NCI-H82 treated with DMSO at 0.1 percent for 48 hours (cell line): Measurements from ENCODE around the gene PLAAT2.
"Not testable (repeated sequence)": the region's sequence is repeated elsewhere in the genome, so short reads cannot be mapped to it uniquely, and the experiment has no call there.

ENCODE experiments used
- DNase-seq: peaks from one replicate; lab custom pipeline; 2025; ENCODE audit not compliant: unreplicated experiment; lab: John Stamatoyannopoulos, UW

PLAAT2 gene

DNA sequence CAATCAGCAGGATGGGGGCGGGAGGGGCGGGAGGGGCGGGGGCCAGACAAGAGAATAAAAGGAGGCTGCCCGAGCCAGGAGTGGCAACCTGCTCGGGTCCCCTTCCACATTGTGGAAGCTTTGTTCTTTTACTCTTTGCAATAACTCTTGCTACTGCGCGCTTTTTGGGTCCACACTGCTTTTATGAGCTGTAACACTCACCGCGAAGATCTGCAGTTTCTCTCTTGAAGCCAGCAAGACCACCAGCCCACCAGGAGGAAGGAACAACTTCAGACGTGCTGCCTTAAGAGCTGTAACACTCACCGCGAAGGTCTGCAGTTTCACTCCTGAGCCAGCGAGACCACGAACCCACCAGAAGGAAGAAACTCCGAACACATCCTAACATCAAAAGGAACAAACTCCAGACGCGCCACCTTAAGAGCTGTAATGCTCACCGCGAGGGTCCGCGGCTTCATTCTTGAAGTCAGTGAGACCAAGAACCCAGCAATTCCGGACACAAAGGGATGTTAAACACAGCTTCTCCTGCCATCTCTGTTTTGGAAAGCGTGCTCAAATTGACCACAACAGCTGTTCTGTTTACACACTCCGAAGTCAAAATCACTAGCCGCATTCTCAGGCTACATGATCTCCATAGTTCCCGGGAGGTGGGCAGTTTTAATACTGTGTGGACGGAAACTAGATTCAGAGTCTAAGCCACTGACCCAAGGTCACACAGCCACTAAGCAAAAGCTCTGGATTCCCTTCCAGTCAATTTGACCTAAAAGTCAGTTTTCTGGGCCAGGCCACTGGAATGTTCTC is 11.9 kb downstream of the PLAAT2 start:
- no peak for DNase-seq

- DNase-seq: not testable (repeated sequence)
These were observed 13.0 kb downstream of the PLAAT2 start for GRCh38 chr11:63550156-63550700.

DNA sequence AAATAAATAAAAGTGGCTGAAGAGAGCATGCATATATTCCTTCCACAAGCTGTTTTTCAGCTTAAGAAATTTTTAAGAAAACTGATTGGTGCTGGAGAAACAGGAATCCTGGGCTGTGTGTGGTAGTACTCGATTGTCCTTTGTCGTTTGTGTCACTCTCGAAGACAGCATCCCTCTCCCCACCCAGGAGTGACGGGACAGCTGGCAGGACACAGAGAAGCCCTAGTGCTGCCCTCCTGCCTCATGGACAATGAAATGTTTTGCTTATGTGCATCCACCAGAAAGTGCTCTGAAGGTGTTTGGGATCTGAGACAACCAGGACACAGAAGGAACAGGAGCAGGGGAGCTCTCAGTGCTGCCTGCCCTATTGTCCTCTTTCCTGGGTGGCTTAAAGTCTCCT is 13.8 kb downstream of the PLAAT2 start:
- DNase-seq: no peak

DNA sequence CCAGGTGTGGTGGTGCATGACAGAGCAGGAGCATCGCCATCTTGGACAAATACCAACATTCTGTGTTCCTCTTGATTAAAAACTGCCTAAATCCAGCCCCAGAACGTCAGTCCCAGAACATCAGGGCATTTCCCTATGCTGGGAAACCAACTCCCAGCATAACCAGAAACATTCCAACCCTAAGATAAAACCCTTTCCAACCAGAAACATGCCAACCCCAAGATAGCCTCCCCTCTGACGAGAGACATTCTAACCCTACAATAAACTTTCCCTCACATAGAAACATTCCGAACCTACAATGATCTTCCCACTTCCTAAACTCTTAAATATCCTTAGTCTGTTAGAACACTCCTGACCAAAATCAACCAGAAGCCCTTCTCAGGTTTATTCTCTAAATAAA is 15.0 kb downstream of the PLAAT2 start:
- DNase-seq: no peak

DNA sequence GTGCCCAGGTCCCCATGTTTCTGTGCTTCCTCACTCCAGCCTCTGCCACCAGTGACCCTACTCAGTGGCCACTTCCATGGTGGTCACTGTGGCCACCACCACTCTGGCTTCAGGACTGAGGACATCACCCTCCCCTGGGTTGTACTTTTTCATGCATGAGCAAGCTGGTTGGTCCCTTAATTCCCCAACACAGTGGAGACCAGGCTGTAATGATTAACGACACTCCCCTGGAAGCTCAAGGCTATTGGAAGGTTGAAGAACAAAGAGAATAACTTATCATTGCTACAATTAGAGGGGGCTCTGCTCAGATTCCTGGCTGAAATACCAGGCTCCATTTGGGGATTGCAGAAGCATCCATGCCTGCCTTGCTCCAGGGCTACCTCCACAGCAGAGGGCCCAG is 16.1 kb downstream of the PLAAT2 start:
- DNase-seq: no peak

DNA sequence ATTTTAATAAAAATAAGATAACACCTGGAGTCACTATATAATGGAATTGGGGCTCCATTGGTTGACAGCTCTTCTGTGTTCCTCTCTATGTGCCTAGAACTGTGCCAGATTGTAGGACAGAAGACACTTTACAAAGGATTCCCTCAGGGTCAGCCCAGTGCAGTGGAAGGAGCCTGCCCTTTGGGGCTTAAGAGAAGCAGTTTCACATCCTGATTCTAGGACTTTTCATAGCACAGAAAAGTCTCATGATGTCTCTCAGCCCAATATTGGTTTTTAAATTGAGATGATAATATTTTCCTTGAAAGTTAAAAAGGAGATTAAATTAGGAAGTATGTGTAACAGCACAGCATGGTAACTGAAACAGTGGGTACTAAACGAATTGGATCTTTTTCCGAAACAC is 19.5 kb downstream of the PLAAT2 start:
- no peak for DNase-seq

DNA sequence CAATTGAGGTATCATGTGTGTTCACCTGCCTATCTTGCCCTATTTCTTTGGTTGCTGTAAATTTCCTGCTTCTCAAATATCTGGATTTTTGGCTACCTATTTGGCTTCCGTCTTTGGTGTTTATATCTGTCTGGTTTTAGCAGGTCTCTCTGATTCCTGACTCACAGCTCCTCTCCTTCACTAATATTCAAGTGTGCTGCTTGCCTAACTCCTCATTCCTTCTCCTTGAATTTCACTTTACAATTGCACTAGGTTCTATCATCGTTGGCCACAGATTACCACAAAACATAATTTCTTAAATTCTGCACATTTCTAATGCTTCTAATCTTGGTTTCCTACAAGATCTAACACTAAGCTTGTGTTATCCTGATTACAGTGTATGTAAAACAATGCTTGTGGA is 20.7 kb downstream of the PLAAT2 start:
- DNase-seq: not testable (repeated sequence)

DNA sequence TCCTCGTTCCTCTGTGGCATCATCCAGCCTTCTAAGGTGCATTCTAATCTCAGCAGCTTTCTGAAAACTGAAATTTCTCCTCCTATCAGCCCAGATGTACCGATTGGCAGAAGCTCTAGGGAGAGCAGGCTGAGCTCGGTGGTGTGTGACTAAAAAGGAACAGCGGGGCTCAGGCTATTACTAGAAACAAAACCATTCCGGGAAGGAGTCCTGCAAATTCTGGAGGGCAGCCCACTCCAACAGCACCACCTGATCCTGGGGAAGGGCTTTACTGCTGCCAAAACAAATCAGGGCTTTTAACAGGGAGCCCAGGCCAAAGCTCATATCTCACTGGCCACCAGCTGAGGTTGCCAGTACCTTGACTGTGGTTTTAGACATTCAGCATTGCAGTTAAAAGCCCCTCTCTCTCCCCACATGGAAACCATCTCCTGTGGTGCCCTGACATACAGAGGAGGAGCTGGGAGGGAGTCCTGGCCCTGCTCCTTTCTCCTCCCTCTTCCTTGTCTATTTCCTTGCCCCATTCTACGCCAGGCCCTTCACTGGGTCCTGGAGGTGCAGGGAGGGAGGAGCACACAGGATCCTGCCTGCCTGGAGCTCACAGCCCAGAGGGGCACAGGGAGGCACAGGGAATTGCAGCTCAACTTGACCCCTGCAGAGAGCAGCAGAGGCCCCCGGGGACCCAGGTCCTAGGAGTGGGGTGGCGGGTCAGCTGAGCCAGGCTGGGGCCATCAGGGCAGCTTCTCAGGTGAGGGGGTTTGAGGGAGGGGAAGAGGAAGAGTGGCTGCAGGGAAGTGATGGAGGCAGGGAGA is 25.7 kb downstream of the PLAAT2 start:
- DNase-seq: no peak

- DNase-seq: no peak
These were observed 26.4 kb downstream of the PLAAT2 start, which contains the start of gene PLAAT4 for GRCh38 chr11:63536669-63537292. Gene PLAAT4 (plus strand): TSS chr11:63536808. CDS start chr11:63536869, 61 bp downstream.

DNA sequence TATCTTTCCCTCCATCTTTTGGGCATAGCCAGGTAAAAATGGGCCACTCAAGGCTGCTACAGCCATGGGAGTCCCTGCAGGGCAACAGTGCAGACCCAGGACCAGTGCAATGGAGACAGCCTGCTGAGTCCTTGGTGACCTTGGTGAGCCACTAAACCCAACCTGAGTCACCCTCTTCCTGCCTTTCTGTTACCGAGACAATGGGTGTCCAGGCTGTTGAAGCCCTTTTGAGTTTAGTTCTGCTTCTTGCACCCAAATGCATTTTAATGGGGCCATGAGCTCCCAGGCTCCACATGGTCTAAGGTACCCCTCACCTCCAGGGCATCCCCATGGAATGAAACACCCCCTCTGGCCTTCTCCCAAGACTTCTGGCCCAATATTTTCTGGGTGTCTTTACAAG is 27.4 kb downstream of the PLAAT2 start:
- no peak for DNase-seq

- DNase-seq: no peak
These were observed 28.2 kb downstream of the PLAAT2 start for GRCh38 chr11:63534895-63535461.

GRCh38 chr11:63534076-63534475 is 29.1 kb downstream of the PLAAT2 start:
- no peak for DNase-seq

GRCh38 chr11:63532799-63533475 is 30.2 kb downstream of the PLAAT2 start:
- no peak for DNase-seq

DNA sequence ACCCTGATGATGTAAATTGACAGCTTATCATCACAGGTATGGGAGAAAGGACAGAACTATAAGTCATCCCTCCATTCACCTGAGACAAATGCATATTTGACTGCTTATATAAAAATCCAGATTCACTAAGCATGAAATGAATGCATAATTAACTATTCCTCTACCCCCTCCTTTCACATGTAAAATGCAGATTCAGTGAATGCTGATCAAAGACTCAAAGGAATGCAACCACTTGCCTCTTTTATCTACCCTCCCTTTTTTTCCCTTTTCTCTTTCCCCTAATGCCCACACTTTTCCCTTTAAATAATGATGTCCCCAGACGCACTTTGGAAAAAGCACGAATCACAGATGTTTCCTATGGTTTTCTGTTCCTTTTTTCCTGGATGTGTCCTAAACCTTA is 31.1 kb downstream of the PLAAT2 start:
- no peak for DNase-seq

DNA sequence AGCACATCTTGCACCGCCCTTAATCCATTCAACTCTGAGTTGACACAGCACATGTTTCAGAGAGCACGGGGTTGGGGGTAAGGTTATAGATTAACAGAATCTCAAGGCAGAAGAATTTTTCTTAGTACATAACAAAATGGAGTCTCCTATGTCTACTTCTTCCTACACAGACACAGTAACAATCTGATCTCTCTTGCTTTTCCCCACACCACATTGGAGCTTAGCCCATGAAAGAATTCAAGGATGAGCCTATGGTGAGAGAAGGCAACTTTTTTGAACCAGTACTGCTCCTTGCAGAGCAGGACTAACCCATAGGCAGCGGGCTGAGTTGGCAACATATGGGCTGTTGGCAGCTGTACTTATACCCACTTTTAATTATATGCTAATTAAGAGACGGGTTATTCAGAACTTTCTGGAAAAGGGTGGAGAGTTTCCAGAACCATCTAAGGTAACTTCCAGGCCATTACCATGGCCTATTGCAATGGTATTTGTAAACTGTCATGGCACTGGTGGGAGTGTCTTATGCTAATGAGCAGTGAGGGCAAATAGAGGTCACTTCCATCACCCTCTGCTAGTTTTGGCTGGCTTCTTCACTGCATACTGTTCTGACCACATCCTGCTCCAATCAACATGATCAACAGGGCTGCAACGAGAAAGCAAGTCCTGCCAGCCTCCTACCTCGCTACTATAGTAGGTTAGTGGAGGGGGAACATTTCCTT is 31.9 kb downstream of the PLAAT2 start:
- not testable (repeated sequence) for DNase-seq

DNA sequence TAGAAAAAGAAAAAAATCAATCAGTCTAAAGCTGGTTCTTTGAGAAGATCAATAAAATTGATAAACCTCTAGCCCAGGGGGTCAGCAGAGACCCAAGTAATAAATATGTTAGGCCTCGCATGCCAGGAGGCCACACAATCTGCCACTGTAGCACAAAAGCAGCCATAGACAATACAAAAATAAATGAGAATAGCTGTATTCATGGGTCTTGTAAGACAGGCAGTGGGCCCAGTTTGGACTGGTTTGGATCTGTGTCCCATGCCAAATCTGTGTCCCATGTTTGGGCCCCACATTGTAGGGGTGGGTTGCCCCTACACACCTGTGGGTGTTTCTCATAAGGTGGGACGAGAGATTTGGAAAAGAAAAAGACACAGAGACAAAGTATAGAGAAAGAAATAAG is 33.2 kb downstream of the PLAAT2 start:
- DNase-seq: no peak

- DNase-seq: not testable (repeated sequence)
These were observed 33.8 kb downstream of the PLAAT2 start for GRCh38 chr11:63529373-63529772.

GRCh38 chr11:63528729-63529278 is 34.4 kb downstream of the PLAAT2 start:
- DNase-seq: not testable (repeated sequence)

DNA sequence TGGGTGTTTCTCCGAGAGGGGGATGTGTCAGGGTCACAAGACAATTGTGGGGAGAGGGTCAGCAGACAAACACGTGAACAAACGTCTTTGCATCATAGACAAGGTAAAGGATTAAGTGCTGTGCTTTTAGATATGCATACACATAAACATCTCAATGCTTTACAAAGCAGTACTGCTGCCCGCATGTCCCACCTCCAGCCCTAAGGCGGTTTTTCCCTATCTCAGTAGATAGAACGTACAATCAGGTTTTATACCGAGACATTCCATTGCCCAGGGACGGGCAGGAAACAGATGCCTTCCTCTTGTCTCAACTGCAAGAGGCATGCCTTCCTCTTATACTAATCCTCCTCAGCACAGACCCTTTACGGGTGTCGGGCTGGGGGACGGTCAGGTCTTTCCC is 35.0 kb downstream of the PLAAT2 start:
- not testable (repeated sequence) for DNase-seq

DNA sequence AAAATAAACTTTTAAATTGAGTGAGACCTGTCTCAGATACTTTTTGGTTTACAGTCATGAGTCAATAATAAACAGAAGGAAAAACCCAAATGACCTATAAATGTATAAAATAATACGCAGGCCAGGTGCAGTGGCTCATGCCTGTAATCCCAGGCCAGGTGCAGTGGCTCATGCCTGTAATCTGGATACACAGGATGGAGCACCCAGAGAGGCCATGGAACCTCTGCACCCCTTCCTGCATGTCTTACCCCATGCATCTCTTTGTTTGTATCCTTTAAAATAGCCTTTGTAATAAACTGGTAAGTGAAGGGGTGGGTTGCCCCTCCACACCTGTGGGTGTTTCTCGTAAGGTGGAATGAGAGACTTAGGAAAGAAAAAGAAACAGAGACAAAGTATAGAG is 35.5 kb downstream of the PLAAT2 start:
- no peak for DNase-seq
